Thyroid gland (tissue), 4 donors: ENCODE measurements around the gene CTNNBL1. TPM values are rescaled to one million over a fixed set of nuclear protein-coding genes. Genes with fewer than 3 reads are reported as not detected.
"Not testable (repeated sequence)": the region's sequence is repeated elsewhere in the genome, so short reads cannot be mapped to it uniquely, and the experiment has no call there.

Experiments used
- DNase-seq, 2 donors: peaks; one replicate each; pipeline ENCODE4 v3.0.0-alpha.2; 2019
- H3K27ac ChIP-seq, 3 donors: fragments of 200-600 bp; sonication (generic); 1 replicate in 2 of 3; 2 replicates in 1 of 3; pipeline ENCODE4 v1.5.1; 2016 to 2019; ENCODE audit warnings: mild to moderate bottlenecking in 1 of 3, moderate library complexity in 1 of 3
- H3K27me3 ChIP-seq: fragments of 200-600 bp; sonication (generic); one replicate; pipeline ENCODE4 v1.5.1; 2019
- H3K36me3 ChIP-seq, 2 donors: fragments of 200-600 bp; sonication (generic); one replicate each; pipeline ENCODE4 v1.5.1; 2016 to 2019
- H3K4me1 ChIP-seq, 2 donors: fragments of 200-600 bp; sonication (generic); one replicate each; pipeline ENCODE4 v1.5.1; 2017 to 2019
- H3K4me3 ChIP-seq, 3 donors: fragments of 200-600 bp; sonication (generic); replicated peaks in 1 of 3; 1 replicate in 2 of 3; 2 replicates in 1 of 3; pipeline ENCODE4 v1.5.1; 2016; ENCODE audit warnings: mild to moderate bottlenecking in 1 of 3
- H3K9me3 ChIP-seq: fragments of 200-600 bp; sonication (generic); one replicate; pipeline ENCODE4 v1.5.1; 2017
- POLR2A ChIP-seq, 2 donors: fragments of 450-650 bp; IDR thresholded peaks; one replicate each; pipeline ENCODE4 v1.6.1; 2017; ENCODE audit warnings: antibody characterized with exemption in 2 of 2, mild to moderate bottlenecking in 2 of 2, moderate library complexity in 1 of 2
- WGBS, 2 donors: methylation state at CpG; one replicate each; pipeline ENCODE4 v1.1.5; 2017; 5-methylcytosine and 5-hydroxymethylcytosine counted together
- intact Hi-C: fragments of 100-400 bp; cut with DNase I; formaldehyde crosslinking; loops from one replicate; pipeline ENCODE4 v1.15.1; 2023
- total RNA-seq, 4 donors: library from RNA; depleted of rRNA; stranded (reverse); fragments of >200 nt; gene quantifications; one replicate each; pipeline ENCODE4 v1.2.3, GENCODE V29; 2016
- TF ChIP-seq, protein P1 (sequence below), 6 experiments: fragments of 200-600 bp in 3 of 6; fragments of 450-650 bp in 3 of 6; sonication (generic) in 3 of 6; IDR thresholded peaks; one replicate each; pipeline ENCODE4 v1.5.1; 2016 to 2019; ENCODE audit warnings: antibody characterized with exemption in 6 of 6, mild to moderate bottlenecking in 2 of 6, inconsistent platforms in 1 of 6, moderate library complexity in 1 of 6

CTNNBL1 gene
- total RNA-seq, 4 donors from 2014 or later, result 22.3 to 31.2 (median 24.6) TPM

DNA sequence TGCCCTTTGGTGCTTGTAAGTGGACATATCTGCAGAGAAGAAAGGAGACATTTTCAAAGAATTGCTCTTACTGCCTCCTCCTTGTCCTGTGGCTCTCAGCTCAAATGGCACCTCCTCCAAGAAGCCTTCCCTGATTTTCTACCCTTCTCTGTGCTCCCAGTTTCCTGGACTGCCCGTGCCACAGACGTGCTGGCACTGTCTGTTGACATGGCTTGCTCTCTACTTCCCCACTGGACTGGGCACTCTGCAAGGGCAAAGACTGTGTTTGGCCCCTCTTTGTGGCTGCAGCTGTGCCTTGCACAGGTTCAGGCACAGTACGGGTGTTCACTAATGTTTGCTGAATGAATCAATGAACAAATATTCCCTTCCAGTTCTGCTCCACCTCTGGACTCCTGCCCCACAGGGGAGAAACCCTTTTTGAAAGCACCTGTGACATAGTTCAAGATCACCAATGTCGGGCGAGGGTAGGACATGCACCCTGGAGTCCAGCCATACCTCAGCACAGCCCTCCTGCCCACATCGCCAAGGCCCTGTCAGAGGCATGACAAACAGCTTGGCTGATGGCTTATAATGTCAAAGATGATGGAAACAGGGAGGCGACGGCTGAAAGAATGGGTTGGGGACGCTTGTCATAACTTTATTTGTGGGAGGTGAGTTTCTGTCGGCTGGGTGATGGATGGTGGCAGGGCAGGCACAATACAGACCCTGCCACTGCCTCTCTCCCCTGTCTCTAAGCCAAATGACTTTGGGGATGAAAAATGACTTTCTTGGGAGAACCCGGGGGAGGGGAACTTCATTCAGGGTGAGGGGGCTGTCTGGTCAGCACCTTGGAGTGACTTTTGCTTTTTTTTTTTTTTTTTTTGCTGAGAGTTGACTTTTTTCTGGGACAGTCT, 15.6 kb upstream of the CTNNBL1 start:
- DNase-seq, result no peak
- Histone ChIP-seq H3K36me3 (no peaks in the 10 kb centered on the region), H3K27me3 (no peaks in the 10 kb centered on the region), H3K4me1 (no peaks in the 10 kb centered on the region), H3K27ac (no peak overlapping the region), H3K9me3 (no peaks in the 10 kb centered on the region), H3K4me3 (no peak overlapping the region)
- 69 to 74% methylated on average over 10 to 11 of the region's 11 CpGs for WGBS, 2 donors
- intact Hi-C loops, result no loop called here
- TF ChIP-seq, protein P1, sequence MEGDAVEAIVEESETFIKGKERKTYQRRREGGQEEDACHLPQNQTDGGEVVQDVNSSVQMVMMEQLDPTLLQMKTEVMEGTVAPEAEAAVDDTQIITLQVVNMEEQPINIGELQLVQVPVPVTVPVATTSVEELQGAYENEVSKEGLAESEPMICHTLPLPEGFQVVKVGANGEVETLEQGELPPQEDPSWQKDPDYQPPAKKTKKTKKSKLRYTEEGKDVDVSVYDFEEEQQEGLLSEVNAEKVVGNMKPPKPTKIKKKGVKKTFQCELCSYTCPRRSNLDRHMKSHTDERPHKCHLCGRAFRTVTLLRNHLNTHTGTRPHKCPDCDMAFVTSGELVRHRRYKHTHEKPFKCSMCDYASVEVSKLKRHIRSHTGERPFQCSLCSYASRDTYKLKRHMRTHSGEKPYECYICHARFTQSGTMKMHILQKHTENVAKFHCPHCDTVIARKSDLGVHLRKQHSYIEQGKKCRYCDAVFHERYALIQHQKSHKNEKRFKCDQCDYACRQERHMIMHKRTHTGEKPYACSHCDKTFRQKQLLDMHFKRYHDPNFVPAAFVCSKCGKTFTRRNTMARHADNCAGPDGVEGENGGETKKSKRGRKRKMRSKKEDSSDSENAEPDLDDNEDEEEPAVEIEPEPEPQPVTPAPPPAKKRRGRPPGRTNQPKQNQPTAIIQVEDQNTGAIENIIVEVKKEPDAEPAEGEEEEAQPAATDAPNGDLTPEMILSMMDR (IDR thresholded peaks at IDR 0.05), result no peak
- TF ChIP-seq POLR2A (IDR thresholded peaks at IDR 0.05), result no peak

DNA sequence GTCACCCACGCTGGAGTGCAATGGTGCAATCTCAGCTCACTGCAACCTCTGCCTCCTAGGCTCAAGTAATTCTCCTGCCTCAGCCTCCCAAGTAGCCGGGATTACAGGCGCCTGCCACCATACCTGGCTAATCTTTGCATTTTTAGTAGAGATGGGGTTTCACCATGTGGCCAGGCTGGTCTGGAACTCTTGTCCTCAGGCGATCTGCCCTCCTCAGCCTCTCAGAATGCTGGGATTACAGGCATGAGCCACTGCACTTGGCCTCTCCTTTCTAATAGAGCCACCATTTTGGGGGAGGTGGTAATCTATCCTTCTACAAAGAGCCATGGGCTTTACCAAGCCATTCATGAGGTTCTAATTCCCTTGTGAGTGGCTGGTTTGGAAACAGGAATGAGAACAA, 14.1 kb upstream of the CTNNBL1 start:
- not testable (repeated sequence) for H3K36me3 ChIP-seq

GRCh38 chr20:37680420-37680819, 13.4 kb upstream of the CTNNBL1 start:
- intact Hi-C loops, result no loop called here
- no peaks in the 10 kb centered on the region for H3K4me1 ChIP-seq
- H3K27me3 ChIP-seq, result no peaks in the 10 kb centered on the region
- no peak overlapping the region for H3K4me3 ChIP-seq
- no peaks in the 10 kb centered on the region for H3K9me3 ChIP-seq
- no peak for TF ChIP-seq POLR2A (IDR thresholded peaks at IDR 0.05)
- TF ChIP-seq, protein P1 (IDR thresholded peaks at IDR 0.05), result no peak
- H3K27ac ChIP-seq, result no peak overlapping the region
- 56 to 62% methylated on average over 3 of the region's 3 CpGs for WGBS, 2 donors
- DNase-seq, result no peak
- H3K36me3 ChIP-seq, result no peaks in the 10 kb centered on the region

More for the DNA sequence above, 14.1 kb upstream of the CTNNBL1 start:
- DNase-seq, intact Hi-C loops, H3K27me3 ChIP-seq, H3K4me3 ChIP-seq, H3K9me3 ChIP-seq, H3K4me1 ChIP-seq, H3K27ac ChIP-seq: not testable (repeated sequence)
- WGBS, 2 donors, result 83 to 86% methylated on average over 4 of the region's 4 CpGs

GRCh38 chr20:37681384-37682112, 12.3 kb upstream of the CTNNBL1 start:
- intact Hi-C loops, result no loop called here
- TF ChIP-seq, protein P1 (IDR thresholded peaks at IDR 0.05), result no peak
- TF ChIP-seq POLR2A (IDR thresholded peaks at IDR 0.05), result no peak
- Histone ChIP-seq H3K27me3 (no peaks in the 10 kb centered on the region), H3K9me3 (no peaks in the 10 kb centered on the region), H3K4me1 (no peaks in the 10 kb centered on the region), H3K36me3 (no peaks in the 10 kb centered on the region), H3K4me3 (no peak overlapping the region), H3K27ac (no peak overlapping the region)
- 63 to 70% methylated on average over 10 of the region's 10 CpGs for WGBS, 2 donors
- no peak for DNase-seq

- intact Hi-C loops, H3K27ac ChIP-seq, H3K36me3 ChIP-seq, H3K27me3 ChIP-seq, H3K9me3 ChIP-seq, H3K4me3 ChIP-seq, H3K4me1 ChIP-seq: not testable (repeated sequence)
- WGBS, 2 donors, result 39 to 42% methylated on average over 9 of the region's 9 CpGs
- peak in 1 of 2 donors; percentile 11 for DNase-seq
These were observed 10.7 kb upstream of the CTNNBL1 start for GRCh38 chr20:37683146-37683545.
